Small intestine (tissue), 7 donors: Measurements from ENCODE around the gene DUSP12. TPM values are rescaled to one million over a fixed set of nuclear protein-coding genes. Genes with fewer than 3 reads are reported as not detected.
A peak's percentile ranks its signal among the peaks of the same experiment; 100 is the strongest.
"Not testable (repeated sequence)": the region's sequence is repeated elsewhere in the genome, so short reads cannot be mapped to it uniquely, and the experiment has no call there.

Source experiments
- DNase-seq, 2 donors: peaks; one replicate each; pipeline versions ENCODE4 v3.0.0 to v3.0.0-alpha.2; 2013
- FAIRE-seq: peaks from 2 replicates; lab custom pipeline; 2012; peaks lifted over from hg19 to GRCh38; lab: Jason Lieb, UNC
- H3K27ac ChIP-seq, 3 donors: one replicate each; pipeline ENCODE4 v1.5.1; 2013; ENCODE audit warnings: low read length in 2 of 3, mild to moderate bottlenecking in 2 of 3, control low read depth in 1 of 3, inconsistent platforms in 1 of 3, low read depth in 1 of 3, moderate library complexity in 1 of 3
- H3K27me3 ChIP-seq, 3 donors: one replicate each; pipeline ENCODE4 v1.6.1; 2013; ENCODE audit warnings: low read length in 3 of 3, inconsistent platforms in 1 of 3; ENCODE audit not compliant: control insufficient read depth in 3 of 3, insufficient read depth in 3 of 3
- H3K36me3 ChIP-seq, 3 donors: one replicate each; pipeline ENCODE4 v1.6.1; 2013; ENCODE audit warnings: low read length in 3 of 3, inconsistent platforms in 1 of 3, low read depth in 1 of 3, mild to moderate bottlenecking in 1 of 3, moderate library complexity in 1 of 3; ENCODE audit not compliant: control insufficient read depth in 3 of 3, insufficient read depth in 2 of 3
- H3K4me1 ChIP-seq, 3 donors: one replicate each; pipeline ENCODE4 v1.6.1; 2013; ENCODE audit warnings: low read length in 2 of 3, inconsistent platforms in 1 of 3, low read depth in 1 of 3, mild to moderate bottlenecking in 1 of 3, moderate library complexity in 1 of 3; ENCODE audit not compliant: control insufficient read depth in 3 of 3, insufficient read depth in 2 of 3
- H3K4me3 ChIP-seq, 3 donors: one replicate each; pipeline ENCODE4 v1.5.1; 2013; ENCODE audit warnings: low read length in 3 of 3, control low read depth in 1 of 3, inconsistent platforms in 1 of 3, low read depth in 1 of 3, mild to moderate bottlenecking in 1 of 3, moderate library complexity in 1 of 3
- H3K9me3 ChIP-seq, 2 donors: one replicate each; pipeline ENCODE4 v1.6.1; 2013; ENCODE audit warnings: low read depth in 1 of 2, low read length in 1 of 2; ENCODE audit not compliant: control insufficient read depth in 2 of 2, insufficient read depth in 1 of 2
- WGBS, 3 donors: extraction: QIAGEN DNeasy Blood & Tissue Kit; methylation state at CpG; one replicate each; pipeline ENCODE4 v1.1.7; 2013; 5-methylcytosine and 5-hydroxymethylcytosine counted together
- polyA plus RNA-seq, 4 donors: library from polyadenylated mRNA; stranded (reverse) in 3 of 4; unstranded in 1 of 4; fragments of 200-250 nt in 3 of 4; fragments of 120-200 nt in 1 of 4; gene quantifications; one replicate each; pipeline versions ENCODE4 v1.2.1 to v1.2.3, GENCODE V29; 2013
- donor health status: healthy with polysubstance abuse.
- donor health status: control.
- donor health status: control.
- donor health status: Bipolar disorder and iron deficiency.
- donor health status: healthy.

The DUSP12 gene
- polyA plus RNA-seq, 4 donors: 9.4 to 28.9 (median 22.3) TPM

DNA sequence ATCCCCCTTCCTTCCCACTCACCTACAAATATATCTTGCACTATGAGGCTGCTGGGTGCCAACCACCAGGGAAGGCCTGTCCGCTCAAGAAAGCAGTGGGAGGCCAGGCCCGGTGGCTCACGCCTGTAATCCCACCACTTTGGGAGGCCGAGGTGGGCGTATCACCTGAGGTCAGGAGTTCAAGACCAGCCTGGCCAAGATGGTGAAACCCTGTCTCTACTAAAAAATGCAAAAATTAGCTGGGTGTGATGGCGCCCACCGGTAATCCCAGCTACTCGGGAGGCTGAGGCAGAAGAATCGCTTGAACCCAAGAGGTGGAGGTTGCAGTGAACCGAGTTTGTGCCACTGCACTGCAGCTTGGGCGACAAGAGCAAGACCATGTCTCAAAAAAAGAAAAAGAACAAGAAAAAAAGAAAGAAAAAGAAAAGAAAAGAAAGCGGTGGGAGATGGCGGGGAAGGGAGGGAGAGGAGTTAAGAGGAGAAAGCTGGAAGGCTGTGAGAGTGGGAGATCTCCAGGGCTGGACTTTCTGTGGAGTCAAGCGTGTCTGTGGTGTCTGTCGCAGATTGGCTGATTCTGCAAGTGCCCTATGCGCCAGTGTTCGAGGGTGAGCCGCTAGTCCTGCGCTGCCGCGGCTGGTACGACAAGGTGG, 24.2 kb upstream of the DUSP12 start:
- not testable (repeated sequence) for H3K9me3 ChIP-seq, FAIRE-seq, H3K4me1 ChIP-seq, DNase-seq, H3K36me3 ChIP-seq
- H3K4me3 ChIP-seq: peak overlapping the region in 2 of 3 donors; percentile 67 to 71
- WGBS, 3 donors: 47 to 54% (median 48%) methylated on average over 21 to 22 of the region's 22 CpGs
- peak overlapping the region in 1 of 3 donors; percentile 81 for H3K27ac ChIP-seq
- peaks cover 0 to 46% (median 6%) of the 10 kb centered on the region in 3 donors for H3K27me3 ChIP-seq

DNA sequence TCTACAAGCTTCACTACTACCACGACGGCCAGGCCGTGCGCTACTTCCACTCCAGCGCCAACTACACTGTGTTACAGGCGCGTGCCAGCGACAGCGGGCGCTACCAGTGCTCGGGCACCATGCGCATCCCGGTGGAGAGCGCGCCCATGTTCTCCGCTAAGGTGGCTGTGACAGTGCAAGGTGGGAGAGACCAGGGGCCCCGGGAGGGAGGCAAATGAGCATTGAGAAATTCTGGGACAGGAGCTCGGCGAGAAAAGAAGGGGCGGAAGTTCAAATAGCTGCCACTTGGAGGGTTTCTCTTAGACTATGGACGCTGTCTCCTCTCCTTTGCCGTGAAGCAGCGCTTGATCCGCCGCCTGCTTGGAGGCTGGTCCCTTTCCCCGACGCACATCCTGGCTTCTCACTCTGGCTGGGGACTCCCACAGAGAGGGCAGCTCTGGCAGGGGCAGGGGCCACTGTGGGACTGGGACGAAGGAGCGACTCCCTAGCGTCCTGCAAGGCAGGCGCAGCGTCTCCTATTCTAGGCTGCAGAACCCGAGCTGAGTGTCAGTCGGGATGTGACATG, 23.6 kb upstream of the DUSP12 start:
- H3K9me3 ChIP-seq: no peaks in the 10 kb centered on the region
- peaks cover 0 to 6% (median 0%) of the 10 kb centered on the region in 3 donors for H3K4me1 ChIP-seq
- DNase-seq (peak; percentile 5 to 69), FAIRE-seq (no peak)
- H3K36me3 ChIP-seq: no peaks in the 10 kb centered on the region
- peak overlapping the region; percentile 48 to 71 (median 67) for H3K4me3 ChIP-seq
- peaks cover 3 to 46% (median 6%) of the 10 kb centered on the region in 3 donors for H3K27me3 ChIP-seq
- WGBS, 3 donors: 1 to 3% (median 1%) methylated on average over 32 to 34 of the region's 34 CpGs
- peak overlapping the region; percentile 65 to 81 (median 68) for H3K27ac ChIP-seq

DNA sequence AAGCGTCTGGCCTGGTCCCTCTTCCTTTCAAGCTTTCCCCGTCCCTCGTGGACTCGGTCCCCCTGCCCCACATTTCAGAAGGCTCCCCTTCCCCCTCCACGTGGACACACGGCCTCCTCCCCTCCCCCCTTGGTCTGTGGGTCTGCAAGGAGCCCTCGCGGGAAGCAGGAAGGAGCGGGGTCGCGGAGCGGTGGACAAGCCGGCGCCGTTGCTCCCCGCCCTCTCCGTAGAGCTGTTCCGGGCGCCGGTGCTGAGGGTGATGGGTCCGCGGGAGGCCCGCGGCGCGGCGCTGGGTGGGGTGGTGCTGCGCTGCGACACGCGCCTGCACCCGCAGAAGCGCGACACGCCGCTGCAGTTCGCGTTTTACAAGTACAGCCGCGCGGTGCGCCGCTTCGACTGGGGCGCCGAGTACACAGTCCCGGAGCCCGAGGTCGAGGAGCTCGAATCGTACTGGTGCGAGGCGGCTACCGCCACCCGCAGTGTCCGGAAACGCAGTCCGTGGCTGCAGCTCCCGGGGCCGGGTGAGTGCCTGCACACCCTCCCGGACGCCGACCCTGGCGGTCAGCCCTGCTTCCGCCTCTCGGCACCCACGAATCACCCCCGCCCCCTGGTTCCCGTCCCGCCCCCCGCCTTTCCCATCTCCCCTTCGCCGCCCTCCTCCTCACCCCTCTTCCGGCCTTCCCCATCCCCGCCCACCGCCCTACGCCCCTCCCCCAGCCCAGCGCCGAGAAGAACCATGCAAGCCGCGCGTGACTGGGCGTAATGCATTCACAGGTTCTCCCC, 22.9 kb upstream of the DUSP12 start:
- Histone ChIP-seq H3K4me3 (peak overlapping the region; percentile 48 to 71 (median 67)), H3K4me1 (peaks cover 0 to 6% (median 0%) of the 10 kb centered on the region in 3 donors), H3K9me3 (no peaks in the 10 kb centered on the region), H3K36me3 (no peaks in the 10 kb centered on the region), H3K27me3 (peaks cover 3 to 43% (median 6%) of the 10 kb centered on the region in 3 donors), H3K27ac (peak overlapping the region; percentile 68 to 83 (median 72))
- DNase-seq: peak; percentile 56 to 90
- WGBS, 3 donors: 0 to 1% (median 0%) methylated on average over 50 to 83 of the region's 83 CpGs
- no peak for FAIRE-seq

DNA sequence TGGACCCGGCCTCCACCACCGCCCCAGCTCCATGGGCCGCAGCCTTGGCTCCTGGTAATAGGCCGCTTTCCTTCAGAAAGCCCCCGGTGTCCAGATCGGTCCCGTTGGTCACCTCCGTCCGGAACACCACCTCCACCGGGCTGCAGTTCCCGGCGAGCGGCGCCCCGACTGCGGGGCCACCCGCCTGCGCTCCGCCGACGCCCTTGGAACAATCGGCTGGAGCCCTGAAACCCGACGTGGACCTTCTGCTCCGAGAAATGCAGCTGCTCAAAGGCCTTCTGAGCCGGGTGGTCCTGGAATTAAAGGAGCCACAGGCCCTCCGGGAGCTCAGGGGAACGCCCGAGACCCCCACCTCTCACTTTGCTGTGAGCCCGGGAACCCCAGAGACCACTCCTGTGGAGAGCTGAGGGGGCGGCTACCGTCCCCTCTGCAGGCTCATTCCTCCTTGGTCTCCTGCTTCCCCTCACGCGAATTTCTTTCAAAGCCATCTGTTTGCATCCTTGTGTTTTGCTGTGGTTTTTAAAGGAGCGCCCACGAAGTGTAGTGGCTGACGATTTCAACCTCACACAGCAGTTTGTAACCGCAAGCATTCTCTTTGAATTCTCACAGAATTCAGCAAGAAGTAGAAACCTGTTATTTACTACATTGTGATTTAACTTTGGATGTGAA, 22.2 kb upstream of the DUSP12 start:
- H3K4me1 ChIP-seq: peaks cover 0 to 6% (median 0%) of the 10 kb centered on the region in 3 donors
- peak overlapping the region; percentile 43 to 83 (median 72) for H3K27ac ChIP-seq
- H3K36me3 ChIP-seq: no peaks in the 10 kb centered on the region
- WGBS, 3 donors: 4 to 8% (median 5%) methylated on average over 37 to 38 of the region's 38 CpGs
- DNase-seq (peak in 1 of 2 donors; percentile 46), FAIRE-seq (no peak)
- peak overlapping the region; percentile 48 to 67 (median 61) for H3K4me3 ChIP-seq
- H3K27me3 ChIP-seq: peaks cover 3 to 41% (median 6%) of the 10 kb centered on the region in 3 donors
- H3K9me3 ChIP-seq: no peaks in the 10 kb centered on the region

DNA sequence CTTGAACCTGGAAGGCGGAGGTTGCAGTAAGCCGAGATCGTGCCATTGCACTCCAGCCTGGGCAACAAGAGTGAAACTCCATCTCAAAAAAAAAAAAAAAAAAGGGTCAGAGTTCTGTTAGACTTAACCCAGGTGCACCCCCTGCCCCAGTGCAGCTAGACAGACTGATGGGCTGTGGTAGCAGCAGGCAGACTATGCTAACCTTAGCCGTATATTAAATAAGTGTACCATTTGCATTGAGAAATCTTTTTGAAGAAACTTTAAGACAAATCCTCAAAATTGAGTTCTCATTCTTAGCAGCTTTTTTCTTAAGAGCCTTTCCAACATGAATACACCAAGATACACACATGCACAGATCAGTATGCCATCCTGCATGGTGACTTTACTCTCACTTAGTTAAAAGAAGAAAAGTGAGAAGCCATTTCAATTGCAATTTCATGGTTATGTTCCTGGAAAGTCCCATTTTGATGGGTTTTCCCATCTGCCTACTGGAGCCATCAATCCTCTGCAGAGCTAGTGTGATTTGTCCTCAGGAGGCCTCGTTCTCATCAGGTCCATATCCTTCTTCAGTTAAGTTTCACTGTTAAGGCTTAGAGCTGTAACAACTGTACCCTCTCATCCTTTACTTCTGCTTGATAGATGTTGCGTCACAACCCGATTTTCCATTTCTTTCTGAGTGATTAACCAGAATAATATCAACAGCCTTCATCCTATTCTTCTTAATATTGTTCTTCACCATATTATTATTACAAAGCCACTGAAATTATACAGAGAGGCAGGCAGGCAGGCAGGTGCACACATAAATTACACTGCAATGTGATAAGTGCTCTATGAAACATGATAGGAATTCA, 21.0 kb upstream of the DUSP12 start:
- 67 to 87% (median 83%) methylated on average over 4 to 5 of the region's 7 CpGs for WGBS, 3 donors
- peaks cover 3 to 35% (median 6%) of the 10 kb centered on the region in 3 donors for H3K27me3 ChIP-seq
- H3K4me1 ChIP-seq: peaks cover 0 to 6% (median 0%) of the 10 kb centered on the region in 3 donors
- H3K27ac ChIP-seq: no peak overlapping the region
- H3K36me3 ChIP-seq: no peaks in the 10 kb centered on the region
- no peaks in the 10 kb centered on the region for H3K9me3 ChIP-seq
- DNase-seq: no peak
- no peak for FAIRE-seq
- no peak overlapping the region for H3K4me3 ChIP-seq

DNA sequence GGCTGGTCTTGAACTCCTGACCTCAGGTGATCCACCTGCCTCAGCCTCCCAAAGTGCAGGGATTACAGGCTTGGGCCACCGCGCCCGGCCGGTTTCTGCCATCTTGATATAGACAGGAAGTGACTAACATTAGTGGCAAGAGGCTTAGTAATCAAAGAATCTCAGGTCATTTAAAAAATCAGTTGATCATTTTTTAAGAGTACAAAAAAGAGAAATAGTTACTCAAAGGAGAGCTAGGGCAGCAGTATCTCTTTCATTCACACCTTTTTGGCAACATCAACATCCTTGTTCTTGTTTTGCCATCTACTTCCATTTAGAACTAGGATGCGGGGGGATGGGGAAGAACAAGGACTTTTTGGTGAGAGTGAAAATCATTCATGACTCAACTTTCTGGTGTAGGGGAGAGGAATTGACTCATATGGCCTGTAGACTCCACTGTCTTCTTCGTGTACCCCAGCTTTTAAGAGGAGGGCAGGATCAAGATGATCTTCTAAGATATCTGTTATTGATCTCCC, 19.5 kb upstream of the DUSP12 start:
- DNase-seq: no peak
- Histone ChIP-seq H3K27ac (no peak overlapping the region), H3K36me3 (no peaks in the 10 kb centered on the region), H3K4me1 (peaks cover 0 to 6% (median 0%) of the 10 kb centered on the region in 3 donors), H3K27me3 (peaks cover 3 to 29% (median 6%) of the 10 kb centered on the region in 3 donors), H3K9me3 (no peaks in the 10 kb centered on the region), H3K4me3 (no peak overlapping the region)
- FAIRE-seq: no peak
- WGBS, 3 donors: 54 to 73% (median 73%) methylated on average over 6 of the region's 6 CpGs

DNA sequence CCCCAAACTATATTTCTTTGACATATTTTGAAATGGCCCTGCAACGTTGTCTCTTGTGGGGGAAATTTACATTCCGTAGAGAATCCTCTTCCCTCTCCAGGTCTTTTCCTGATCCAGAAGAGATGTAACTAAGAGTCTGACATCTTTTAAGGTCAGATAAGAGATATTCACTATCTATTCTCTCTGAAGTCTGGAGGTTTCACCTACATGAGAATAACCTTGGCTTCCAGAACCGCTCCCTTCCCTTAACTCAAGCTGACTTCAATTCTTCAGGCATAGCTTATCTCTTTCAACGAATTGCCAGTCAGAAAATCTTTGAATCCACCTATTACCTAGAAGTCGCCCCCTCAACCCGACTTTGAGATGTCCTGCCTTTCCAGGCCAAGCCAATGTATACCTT, 18.3 kb upstream of the DUSP12 start:
- DNase-seq (no peak), FAIRE-seq (no peak)
- Histone ChIP-seq H3K4me1 (no peaks in the 10 kb centered on the region), H3K27ac (no peak overlapping the region), H3K27me3 (peaks cover 3 to 19% (median 6%) of the 10 kb centered on the region in 3 donors), H3K36me3 (no peaks in the 10 kb centered on the region), H3K4me3 (no peak overlapping the region), H3K9me3 (no peaks in the 10 kb centered on the region)
- 73 to 74% (median 73%) methylated on average over 6 of the region's 6 CpGs for WGBS, 3 donors
